ENCODE results near the gene CXXC4. TPM values are rescaled to one million over a fixed set of nuclear protein-coding genes. Genes with fewer than 3 reads are reported as not detected.

The CXXC4 gene
- total RNA-seq, 1 experiment from 2014 or later, result 0.83 TPM

DNA sequence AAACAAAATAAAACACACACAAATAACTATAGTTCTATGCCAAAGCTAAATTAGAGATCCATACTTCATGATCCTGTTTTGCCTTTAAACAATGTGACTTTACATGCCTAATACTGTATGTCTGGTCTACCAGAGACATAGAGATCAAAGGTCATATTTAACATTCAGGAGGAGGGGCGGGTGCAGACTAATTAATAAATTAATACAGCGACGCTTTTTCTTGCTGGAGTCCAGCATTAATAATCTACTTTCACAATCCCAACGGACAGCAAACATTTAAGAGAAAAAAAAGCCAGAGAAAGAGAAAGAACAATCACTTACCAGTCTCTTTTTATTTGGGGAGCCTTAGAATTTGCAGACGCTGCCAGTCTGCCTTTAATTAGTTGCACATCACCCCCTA lies 509 bp downstream of the CXXC4 start:
- Histone ChIP-seq H3K4me3 (ENCODE audit: insufficient read depth, low read depth, low read length) (peak overlapping the region; percentile 69), H3K27me3 (ENCODE audit: control insufficient read depth, insufficient read depth, low read length) (peaks cover 1% of the 10 kb centered on the region), H3K36me3 (replicated peaks; ENCODE audit: control insufficient read depth, insufficient read depth, low read length) (no peaks in the 10 kb centered on the region)
- DNase-seq, result no peak

GRCh38 chr4:104493081-104493831 lies 1.4 kb downstream of the CXXC4 start:
- Histone ChIP-seq H3K36me3 (replicated peaks; ENCODE audit: control insufficient read depth, insufficient read depth, low read length) (no peaks in the 10 kb centered on the region), H3K27me3 (ENCODE audit: control insufficient read depth, insufficient read depth, low read length) (peaks cover 1% of the 10 kb centered on the region), H3K4me3 (ENCODE audit: insufficient read depth, low read depth, low read length) (no peak overlapping the region)
- peak; percentile 9 for DNase-seq

DNA sequence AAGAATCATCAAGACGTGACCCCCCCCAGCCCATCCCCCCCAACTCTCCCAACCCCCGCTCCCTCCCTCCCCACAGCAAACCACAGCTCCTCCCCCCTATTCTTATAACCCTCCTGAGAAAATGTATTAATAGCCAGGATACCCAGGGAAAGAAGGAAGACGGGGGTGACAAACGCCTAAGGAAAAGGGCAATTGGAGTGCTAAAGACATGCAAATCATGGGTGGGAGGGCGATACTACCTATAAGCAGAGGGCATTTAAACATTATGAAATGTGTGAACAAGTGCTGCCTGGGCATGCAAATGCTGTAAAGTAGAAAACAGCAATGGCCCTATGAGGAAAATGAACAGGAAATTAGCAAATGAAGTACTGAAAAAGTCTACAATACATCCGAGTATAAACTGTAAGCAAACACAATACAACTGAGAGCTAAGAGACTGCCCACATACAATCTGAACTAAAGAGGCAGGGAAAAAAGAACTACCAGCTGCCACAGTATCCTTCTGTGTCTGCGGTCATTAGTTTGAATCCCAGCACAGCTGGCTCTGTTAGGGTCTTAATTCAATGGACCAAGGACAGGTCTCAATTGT lies 2.4 kb downstream of the CXXC4 start:
- H3K36me3 ChIP-seq (replicated peaks; ENCODE audit: control insufficient read depth, insufficient read depth, low read length), result no peaks in the 10 kb centered on the region

GRCh38 chr4:104491481-104492182 lies 3.1 kb downstream of the CXXC4 start:
- DNase-seq, result peak; percentile 70
- Histone ChIP-seq H3K36me3 (replicated peaks; ENCODE audit: control insufficient read depth, insufficient read depth, low read length) (no peaks in the 10 kb centered on the region), H3K4me3 (ENCODE audit: insufficient read depth, low read depth, low read length) (peak overlapping the region; percentile 83), H3K27me3 (ENCODE audit: control insufficient read depth, insufficient read depth, low read length) (peaks cover 1% of the 10 kb centered on the region)

More for the DNA sequence above, 2.4 kb downstream of the CXXC4 start:
- H3K27me3 ChIP-seq (ENCODE audit: control insufficient read depth, insufficient read depth, low read length), result peaks cover 1% of the 10 kb centered on the region
- H3K4me3 ChIP-seq (ENCODE audit: insufficient read depth, low read depth, low read length), result peak overlapping the region; percentile 83
- peak; percentile 69 for DNase-seq

DNA sequence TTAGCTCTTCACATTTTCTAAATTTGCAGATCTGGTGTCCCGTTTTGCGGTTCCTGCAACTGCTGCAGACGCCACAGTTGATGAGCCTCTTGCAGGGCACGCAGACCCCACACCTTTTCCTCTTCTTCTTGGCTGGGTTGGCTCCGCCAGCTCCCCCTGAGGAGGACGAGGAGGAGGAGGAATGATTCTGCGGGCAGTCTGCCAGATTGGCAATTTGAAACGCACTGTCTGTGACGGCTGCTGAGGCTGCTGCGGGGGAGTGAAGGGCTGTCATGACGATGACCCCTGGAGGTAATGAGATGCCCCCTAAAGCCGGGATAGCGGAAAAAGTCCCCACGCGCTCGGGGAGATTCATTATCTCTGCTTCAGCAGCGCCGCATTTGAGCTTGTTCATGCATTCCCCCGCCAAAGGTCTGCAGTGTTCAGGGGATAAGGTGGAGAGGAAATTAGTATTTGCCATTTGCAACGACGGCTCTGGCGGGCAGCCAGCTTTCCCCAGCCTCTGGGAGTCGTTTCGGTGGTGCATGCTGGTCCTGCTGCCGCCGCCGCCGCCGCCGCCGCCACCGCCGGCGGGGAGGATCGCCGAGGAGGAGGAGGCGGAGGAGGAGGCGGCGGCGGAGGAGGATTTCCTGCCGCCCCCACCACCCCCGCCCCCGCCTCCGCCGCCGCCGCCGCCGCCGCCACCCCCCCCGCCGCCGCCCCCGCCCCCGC lies 3.8 kb downstream of the CXXC4 start:
- no peaks in the 10 kb centered on the region; the same call in 1 of the 2 replicates for H3K27me3 ChIP-seq (ENCODE audit: control insufficient read depth, insufficient read depth, low read length)
- no peaks in the 10 kb centered on the region for H3K36me3 ChIP-seq (replicated peaks; ENCODE audit: control insufficient read depth, insufficient read depth, low read length)
- peak; percentile 30 for DNase-seq
- peak overlapping the region; percentile 83 for H3K4me3 ChIP-seq (ENCODE audit: insufficient read depth, low read depth, low read length)

DNA sequence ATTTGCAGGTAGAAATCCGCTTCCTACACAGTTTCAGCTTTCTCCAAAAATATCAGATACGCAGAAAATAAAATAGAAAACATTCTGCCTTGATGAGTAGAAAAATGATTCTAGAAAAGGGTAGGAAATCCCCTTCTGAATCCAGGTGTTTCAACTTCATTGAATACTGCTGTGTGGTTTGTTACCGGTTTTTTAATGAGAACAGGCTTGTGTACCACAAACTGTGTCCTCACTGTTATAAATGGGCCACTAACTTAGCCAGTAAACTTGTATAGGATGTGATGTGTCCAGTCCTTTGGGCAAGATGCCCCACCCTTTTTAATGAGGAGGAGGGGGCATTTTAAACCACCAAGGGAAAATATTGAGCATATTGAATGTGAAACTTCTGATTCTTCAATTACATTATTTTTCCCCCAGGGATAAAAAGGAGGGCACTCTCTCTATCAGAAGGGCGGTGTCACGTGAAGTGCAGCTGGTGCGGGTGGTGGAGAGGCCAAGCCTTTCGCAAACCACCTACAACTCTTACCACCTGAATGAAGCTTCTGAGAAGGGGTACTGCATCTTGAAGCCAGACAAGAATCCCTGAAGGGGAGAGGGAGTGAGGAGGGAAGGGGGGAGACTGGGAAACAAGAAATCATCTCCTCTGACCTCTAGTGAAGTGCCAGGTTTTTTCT lies 4.5 kb downstream of the CXXC4 start:
- Histone ChIP-seq H3K27me3 (ENCODE audit: control insufficient read depth, insufficient read depth, low read length) (no peaks in the 10 kb centered on the region; the same call in 1 of the 2 replicates), H3K4me3 (ENCODE audit: insufficient read depth, low read depth, low read length) (peak overlapping the region; percentile 83), H3K36me3 (replicated peaks; ENCODE audit: control insufficient read depth, insufficient read depth, low read length) (no peaks in the 10 kb centered on the region)
- DNase-seq, result peak; percentile 39

DNA sequence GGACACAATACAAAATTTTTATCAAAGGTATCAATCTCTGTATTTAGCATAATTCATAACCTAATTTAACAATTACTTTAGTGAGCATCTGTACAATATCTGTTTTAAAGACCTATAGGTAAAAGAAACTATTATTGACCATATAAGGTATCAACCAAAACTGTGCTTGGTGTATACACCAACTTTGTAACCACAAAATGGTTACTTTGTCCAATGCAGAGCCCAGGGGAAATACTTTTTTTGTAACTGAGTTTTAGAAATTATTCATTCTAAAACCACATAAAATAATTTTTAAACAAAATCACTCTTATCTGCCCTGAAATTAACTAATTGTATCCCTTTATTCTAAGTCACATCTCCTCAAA lies 5.0 kb downstream of the CXXC4 start:
- H3K4me3 ChIP-seq (ENCODE audit: insufficient read depth, low read depth, low read length), result no peak overlapping the region

DNA sequence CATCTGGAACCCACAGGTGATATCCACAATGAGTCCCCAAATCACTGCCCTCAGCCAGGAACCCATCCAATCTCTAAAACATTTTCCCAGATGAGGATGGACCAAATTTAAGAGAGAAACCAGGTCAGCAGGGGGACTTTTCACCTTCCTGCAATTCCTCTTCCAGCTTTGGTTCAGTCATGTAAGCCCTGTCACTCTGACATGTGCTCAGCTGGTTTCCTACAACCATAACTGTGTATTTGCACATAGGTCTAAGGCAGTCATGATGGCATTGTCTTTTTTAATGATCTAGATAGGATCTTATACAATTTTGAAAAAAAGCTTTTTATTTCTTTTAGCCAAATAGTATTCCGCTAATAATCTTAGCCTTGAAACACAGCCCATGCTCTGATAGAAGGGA lies 6.5 kb downstream of the CXXC4 start:
- no peaks in the 10 kb centered on the region; the same call in 1 of the 2 replicates for H3K27me3 ChIP-seq (ENCODE audit: control insufficient read depth, insufficient read depth, low read length)
- no peaks in the 10 kb centered on the region for H3K36me3 ChIP-seq (replicated peaks; ENCODE audit: control insufficient read depth, insufficient read depth, low read length)
- H3K4me3 ChIP-seq (ENCODE audit: insufficient read depth, low read depth, low read length), result no peak overlapping the region
- DNase-seq, result no peak

More for the DNA sequence above, 5.0 kb downstream of the CXXC4 start:
- H3K27me3 ChIP-seq (ENCODE audit: control insufficient read depth, insufficient read depth, low read length), result no peaks in the 10 kb centered on the region; the same call in 1 of the 2 replicates
- no peaks in the 10 kb centered on the region for H3K36me3 ChIP-seq (replicated peaks; ENCODE audit: control insufficient read depth, insufficient read depth, low read length)
- no peak for DNase-seq

- no peaks in the 10 kb centered on the region for H3K36me3 ChIP-seq (replicated peaks; ENCODE audit: control insufficient read depth, insufficient read depth, low read length)
- H3K27me3 ChIP-seq (ENCODE audit: control insufficient read depth, insufficient read depth, low read length), result no peaks in the 10 kb centered on the region; the same call in 1 of the 2 replicates
- no peak overlapping the region for H3K4me3 ChIP-seq (ENCODE audit: insufficient read depth, low read depth, low read length)
- no peak for DNase-seq
Observed at GRCh38 chr4:104486716-104487504, 7.8 kb downstream of the CXXC4 start.

DNA sequence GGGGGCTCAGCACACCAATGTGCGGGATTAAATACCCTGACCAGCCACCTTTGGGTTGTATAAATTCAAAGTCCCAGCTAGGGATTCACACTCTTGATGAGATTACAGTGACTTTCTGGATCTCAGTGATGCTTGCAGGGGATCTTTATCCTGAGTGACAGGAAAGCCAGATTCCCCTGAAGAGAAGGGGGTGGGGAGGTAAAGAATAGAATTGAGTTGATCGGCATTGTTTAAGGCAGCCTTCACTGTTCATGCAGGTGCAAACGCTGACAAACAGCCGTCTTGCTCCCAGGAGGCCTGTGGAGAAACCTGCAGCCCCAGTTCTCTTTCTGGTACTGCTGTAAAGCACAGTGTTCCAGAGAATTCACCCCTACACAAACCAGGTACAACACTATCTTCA lies 19.0 kb downstream of the CXXC4 start:
- Histone ChIP-seq H3K27me3 (ENCODE audit: control insufficient read depth, insufficient read depth, low read length) (no peaks in the 10 kb centered on the region), H3K36me3 (replicated peaks; ENCODE audit: control insufficient read depth, insufficient read depth, low read length) (no peaks in the 10 kb centered on the region), H3K4me3 (ENCODE audit: insufficient read depth, low read depth, low read length) (no peak overlapping the region)
- peak; percentile 8 for DNase-seq

- Histone ChIP-seq H3K4me3 (ENCODE audit: insufficient read depth, low read depth, low read length) (no peak overlapping the region), H3K27me3 (ENCODE audit: control insufficient read depth, insufficient read depth, low read length) (no peaks in the 10 kb centered on the region), H3K36me3 (replicated peaks; ENCODE audit: control insufficient read depth, insufficient read depth, low read length) (no peaks in the 10 kb centered on the region)
- no peak for DNase-seq
Observed at GRCh38 chr4:104472766-104473165, 21.9 kb downstream of the CXXC4 start.

GRCh38 chr4:104470770-104471169 lies 23.9 kb downstream of the CXXC4 start:
- DNase-seq, result no peak
- no peaks in the 10 kb centered on the region for H3K36me3 ChIP-seq (replicated peaks; ENCODE audit: control insufficient read depth, insufficient read depth, low read length)
- H3K4me3 ChIP-seq (ENCODE audit: insufficient read depth, low read depth, low read length), result no peak overlapping the region
- H3K27me3 ChIP-seq (ENCODE audit: control insufficient read depth, insufficient read depth, low read length), result no peaks in the 10 kb centered on the region

DNA sequence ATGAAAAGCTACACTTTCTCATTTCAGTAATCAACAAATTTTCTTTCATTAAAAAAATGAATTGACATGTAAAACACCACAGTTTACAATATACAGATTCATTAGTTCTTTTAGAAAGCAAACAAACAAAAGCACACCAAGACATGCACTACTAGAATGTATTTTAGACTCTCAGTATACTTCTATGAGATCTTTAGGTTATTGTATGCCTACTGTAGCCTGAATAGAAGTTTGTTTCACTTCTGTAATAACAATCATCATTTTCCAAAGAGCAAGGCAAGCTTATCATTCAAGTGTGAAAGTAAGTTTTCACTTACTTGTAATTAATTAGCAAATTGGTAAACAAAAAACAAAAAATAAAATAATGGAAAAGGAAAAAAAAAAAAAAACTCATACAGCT lies 24.9 kb downstream of the CXXC4 start:
- no peaks in the 10 kb centered on the region for H3K36me3 ChIP-seq (replicated peaks; ENCODE audit: control insufficient read depth, insufficient read depth, low read length)
- no peak overlapping the region for H3K4me3 ChIP-seq (ENCODE audit: insufficient read depth, low read depth, low read length)
- H3K27me3 ChIP-seq (ENCODE audit: control insufficient read depth, insufficient read depth, low read length), result no peaks in the 10 kb centered on the region
- DNase-seq, result no peak
